Adrenal gland (tissue), 12 donors: ENCODE measurements around the gene SLC41A2. TPM values are rescaled to one million over a fixed set of nuclear protein-coding genes. Genes with fewer than 3 reads are reported as not detected.

Experiments used
- DNase-seq, 7 donors: peaks; one replicate each; pipeline ENCODE4 v3.0.0-alpha.2; 2019 to 2020
- H3K27ac ChIP-seq, 5 donors: fragments of 200-600 bp; sonication (generic) in 4 of 5; 1 replicate in 3 of 5; 2 replicates in 2 of 5; pipeline versions ENCODE4 v1.5.1 to v1.8.0; 2016 to 2020; ENCODE audit warnings: mild to moderate bottlenecking in 1 of 5
- H3K27me3 ChIP-seq: fragments of 200-600 bp; 2 replicates; pipeline ENCODE4 v1.8.0; 2021
- H3K36me3 ChIP-seq, 2 donors: fragments of 200-600 bp; replicated peaks in 1 of 2; 1 replicate in 1 of 2; 2 replicates in 1 of 2; pipeline versions ENCODE4 v1.5.1 to v1.8.0; 2018 to 2022
- H3K4me1 ChIP-seq, 2 donors: fragments of 200-600 bp; replicated peaks in 1 of 2; 1 replicate in 1 of 2; 2 replicates in 1 of 2; pipeline versions ENCODE4 v1.5.1 to v1.8.0; 2018 to 2021
- H3K4me3 ChIP-seq, 4 donors: fragments of 200-600 bp; sonication (generic) in 3 of 4; one replicate each; pipeline ENCODE4 v1.5.1; 2016 to 2018
- H3K9me3 ChIP-seq, 3 donors: fragments of 200-600 bp; sonication (generic) in 1 of 3; replicated peaks in 1 of 3; 1 replicate in 2 of 3; 2 replicates in 1 of 3; pipeline versions ENCODE4 v1.5.1 to v1.8.0; 2016 to 2021
- CTCF ChIP-seq, 6 experiments: fragments of 450-650 bp in 4 of 6; fragments of 200-600 bp in 2 of 6; sonication (generic) in 1 of 6; IDR thresholded peaks; 1 replicate in 5 of 6; 2 replicates in 1 of 6; pipeline versions ENCODE4 v1.5.1 to v1.8.0; 2016 to 2021; ENCODE audit warnings: antibody characterized with exemption in 6 of 6, mild to moderate bottlenecking in 2 of 6, moderate library complexity in 1 of 6
- POLR2A ChIP-seq, 2 donors: fragments of 450-650 bp; IDR thresholded peaks; one replicate each; pipeline ENCODE4 v1.6.1; 2017; ENCODE audit warnings: antibody characterized with exemption in 2 of 2, mild to moderate bottlenecking in 2 of 2, moderate library complexity in 1 of 2
- WGBS, 4 donors: extraction: QIAGEN DNeasy Blood & Tissue Kit in 2 of 4; methylation state at CpG; one replicate each; pipeline versions ENCODE4 v1.1.5 to v1.1.7; 2013 to 2017; 5-methylcytosine and 5-hydroxymethylcytosine counted together
- intact Hi-C, 2 donors: fragments of 100-400 bp; cut with DNase I; formaldehyde crosslinking; loops; one replicate each; pipeline versions ENCODE4 v1.14.1 to v1.15.0; 2022 to 2023
- polyA plus RNA-seq, 3 donors: library from polyadenylated mRNA; stranded (reverse); fragments of 200-250 nt in 2 of 3; fragments of 350-450 nt in 1 of 3; fragmentation: Illumina TruSeq in 1 of 3; extraction: RNeasy Lipid Tissue Mini Kit (QIAGEN cat#74804) in 1 of 3; gene quantifications; one replicate each; pipeline ENCODE4 v1.2.3, GENCODE V29; 2013 to 2014
- total RNA-seq, 9 donors: library from RNA; depleted of rRNA in 4 of 9; stranded (reverse); fragments of >200 nt in 4 of 9; fragments of 120-200 nt in 1 of 9; fragmentation: NEBNext Ultra II Directional in 1 of 9; extraction: Animal tissue kit (Norgen Biotek cat#: 25700) in 1 of 9; gene quantifications; one replicate each; pipeline versions ENCODE4 v1.1.0 to v1.2.4, GENCODE V29; 2013 to 2023
- donor health status: healthy with polysubstance abuse.
- donor health status: Bipolar disorder and iron deficiency.
- donor health status: DM: yes; HTN: yes; CAD: no.
- donor health status: DM: no; HTN: no; CAD: no.
- donor health status: DM: no; HTN: no; CAD: no.
- donor health status: DM: yes; HTN: yes; CAD: no.

Gene SLC41A2
- total and polyA plus RNA-seq, 12 donors, result 3.0 to 54.7 (median 35.4) TPM

- DNase-seq, result no peak
- intact Hi-C loops, result no loop called here
- Histone ChIP-seq H3K4me1 (peaks cover 0 to 5% of the 10 kb centered on the region in 2 donors), H3K27ac (no peak overlapping the region), H3K9me3 (no peaks in the 10 kb centered on the region), H3K4me3 (no peak overlapping the region), H3K27me3 (no peaks in the 10 kb centered on the region), H3K36me3 (peaks cover 0 to 31% of the 10 kb centered on the region in 2 donors)
- WGBS, 4 donors, result 85 to 88% (median 87%) methylated on average over 7 to 15 of the region's 15 CpGs
- no peak for TF ChIP-seq CTCF (IDR thresholded peaks at IDR 0.05)
- TF ChIP-seq POLR2A (IDR thresholded peaks at IDR 0.05), result no peak
Observed at GRCh38 chr12:104998423-104999346, 40.6 kb upstream of the SLC41A2 start.

GRCh38 chr12:104997541-104997940 lies 39.5 kb upstream of the SLC41A2 start:
- no peak for DNase-seq
- peaks cover 0 to 36% of the 10 kb centered on the region in 2 donors for H3K36me3 ChIP-seq
- H3K4me3 ChIP-seq, result no peak overlapping the region
- intact Hi-C loops, result no loop called here
- H3K27me3 ChIP-seq, result no peaks in the 10 kb centered on the region
- no peak for TF ChIP-seq CTCF (IDR thresholded peaks at IDR 0.05)
- TF ChIP-seq POLR2A (IDR thresholded peaks at IDR 0.05), result no peak
- no peak overlapping the region for H3K27ac ChIP-seq
- peaks cover 0 to 5% of the 10 kb centered on the region in 2 donors for H3K4me1 ChIP-seq
- no peaks in the 10 kb centered on the region for H3K9me3 ChIP-seq
- 81 to 87% (median 83%) methylated on average over 3 of the region's 3 CpGs for WGBS, 4 donors

- no peaks in the 10 kb centered on the region for H3K9me3 ChIP-seq
- no peak overlapping the region for H3K4me3 ChIP-seq
- peaks cover 0 to 5% of the 10 kb centered on the region in 2 donors for H3K4me1 ChIP-seq
- H3K27me3 ChIP-seq, result no peaks in the 10 kb centered on the region
- WGBS, 4 donors, result 67 to 80% (median 75%) methylated on average over 3 of the region's 3 CpGs
- no peak overlapping the region for H3K27ac ChIP-seq
- intact Hi-C loops, result no loop called here
- no peak for DNase-seq
- TF ChIP-seq CTCF (IDR thresholded peaks at IDR 0.05), result no peak
- TF ChIP-seq POLR2A (IDR thresholded peaks at IDR 0.05), result no peak
- H3K36me3 ChIP-seq, result peaks cover 0 to 47% of the 10 kb centered on the region in 2 donors
Observed at GRCh38 chr12:104994336-104994735, 36.2 kb upstream of the SLC41A2 start.

- peaks cover 0 to 40% of the 10 kb centered on the region in 2 donors for H3K36me3 ChIP-seq
- H3K4me3 ChIP-seq, result no peak overlapping the region
- intact Hi-C loops, result no loop called here
- H3K27ac ChIP-seq, result no peak overlapping the region
- no peaks in the 10 kb centered on the region for H3K27me3 ChIP-seq
- 91 to 94% (median 92%) methylated on average over 3 of the region's 3 CpGs for WGBS, 4 donors
- peaks cover 0 to 20% of the 10 kb centered on the region in 2 donors for H3K4me1 ChIP-seq
- DNase-seq, result no peak
- TF ChIP-seq POLR2A (IDR thresholded peaks at IDR 0.05), result no peak
- no peak for TF ChIP-seq CTCF (IDR thresholded peaks at IDR 0.05)
- no peaks in the 10 kb centered on the region for H3K9me3 ChIP-seq
Observed at GRCh38 chr12:104991565-104992128, 33.6 kb upstream of the SLC41A2 start.
